Neuronal stem cell (in vitro differentiated cells): ENCODE data around the gene ASIC1.

Experiments used
- DNase-seq: peaks from one replicate; pipeline ENCODE4 v3.0.0-alpha.2; 2013; ENCODE audit warnings: low spot score
- H2AFZ ChIP-seq: one replicate; pipeline ENCODE4 v1.6.1; 2013; ENCODE audit warnings: mild to moderate bottlenecking, low read length, inconsistent platforms
- H2AK5ac ChIP-seq: 2 replicates; pipeline ENCODE4 v1.6.1; 2013; ENCODE audit warnings: low read depth, mild to moderate bottlenecking, inconsistent platforms, low read length, moderate library complexity, mixed read lengths
- H2BK120ac ChIP-seq: 2 replicates; pipeline ENCODE4 v1.6.1; 2013; ENCODE audit warnings: low read depth, mild to moderate bottlenecking, inconsistent platforms, low read length, moderate library complexity, mixed read lengths
- H2BK12ac ChIP-seq: one replicate; pipeline ENCODE4 v1.6.1; 2013; ENCODE audit warnings: low read length, inconsistent platforms
- H2BK15ac ChIP-seq: 2 replicates; pipeline ENCODE4 v1.6.1; 2013; ENCODE audit warnings: mild to moderate bottlenecking, low read length, inconsistent platforms, mixed read lengths
- H2BK5ac ChIP-seq: one replicate; pipeline ENCODE4 v1.6.1; 2013; ENCODE audit warnings: inconsistent platforms, mild to moderate bottlenecking, low read length, moderate library complexity
- H3K14ac ChIP-seq: one replicate; pipeline ENCODE4 v1.6.1; 2013; ENCODE audit warnings: low read length, inconsistent platforms
- H3K18ac ChIP-seq: 2 replicates; pipeline ENCODE4 v1.6.1; 2013; ENCODE audit warnings: low read length, inconsistent platforms
- H3K23ac ChIP-seq: 2 replicates; pipeline ENCODE4 v1.6.1; 2013; ENCODE audit warnings: low read depth, mild to moderate bottlenecking, mixed read lengths, low read length, inconsistent platforms; ENCODE audit not compliant: poor library complexity
- H3K27ac ChIP-seq: replicated peaks from 3 replicates; pipeline ENCODE4 v1.5.1; 2013; ENCODE audit warnings: low read length, inconsistent platforms
- H3K27me3 ChIP-seq, 3 experiments: 2 replicates each; pipeline ENCODE4 v1.6.1; 2013; ENCODE audit warnings: low read length in 3 of 3, mild to moderate bottlenecking in 2 of 3, inconsistent platforms in 1 of 3, low read depth in 1 of 3, mixed read lengths in 1 of 3, moderate library complexity in 1 of 3; ENCODE audit not compliant: control insufficient read depth in 3 of 3, insufficient read depth in 3 of 3
- H3K36me3 ChIP-seq, 2 donors: replicated peaks in 1 of 2; 2 replicates each; pipeline ENCODE4 v1.6.1; 2013; ENCODE audit warnings: low read length in 2 of 2; ENCODE audit not compliant: control insufficient read depth in 2 of 2, insufficient read depth in 2 of 2
- H3K4ac ChIP-seq: 2 replicates; pipeline ENCODE4 v1.6.1; 2013; ENCODE audit warnings: inconsistent platforms, mild to moderate bottlenecking, low read length, moderate library complexity
- H3K4me1 ChIP-seq, 2 donors: 1 replicate in 1 of 2; 2 replicates in 1 of 2; pipeline ENCODE4 v1.6.1; 2013; ENCODE audit warnings: low read length in 2 of 2, low read depth in 1 of 2; ENCODE audit not compliant: control insufficient read depth in 2 of 2, insufficient read depth in 1 of 2
- H3K4me2 ChIP-seq: one replicate; pipeline ENCODE4 v1.6.1; 2013; ENCODE audit warnings: mild to moderate bottlenecking, low read length, inconsistent platforms; ENCODE audit not compliant: insufficient read depth, poor library complexity, severe bottlenecking
- H3K4me3 ChIP-seq, 2 donors: 2 replicates each; pipeline ENCODE4 v1.5.1; 2013; ENCODE audit warnings: low read length in 2 of 2, mild to moderate bottlenecking in 2 of 2, inconsistent platforms in 1 of 2, moderate library complexity in 1 of 2
- H3K79me1 ChIP-seq: one replicate; pipeline ENCODE4 v1.6.1; 2013; ENCODE audit warnings: low read depth, mild to moderate bottlenecking, inconsistent platforms, low read length, moderate library complexity
- H3K9ac ChIP-seq: one replicate; pipeline ENCODE4 v1.6.1; 2013; ENCODE audit warnings: mild to moderate bottlenecking, low read depth, low read length, inconsistent platforms; ENCODE audit not compliant: poor library complexity
- H3K9me3 ChIP-seq, 2 donors: replicated peaks in 1 of 2; 2 replicates each; pipeline versions ENCODE3 to v1.6.1; 2013; ENCODE audit warnings: low read length in 2 of 2, mild to moderate bottlenecking in 2 of 2, inconsistent platforms in 1 of 2, low read depth in 1 of 2, mixed read lengths in 1 of 2, moderate library complexity in 1 of 2; ENCODE audit not compliant: control insufficient read depth in 2 of 2, insufficient read depth in 1 of 2
- H4K8ac ChIP-seq: one replicate; pipeline ENCODE4 v1.6.1; 2013; ENCODE audit warnings: low read depth, mild to moderate bottlenecking, inconsistent platforms, low read length, moderate library complexity
- H4K91ac ChIP-seq: one replicate; pipeline ENCODE4 v1.6.1; 2013; ENCODE audit warnings: low read length, low read depth, mild to moderate bottlenecking, inconsistent platforms; ENCODE audit not compliant: poor library complexity
- WGBS, 2 donors: extraction: QIAGEN DNeasy Blood & Tissue Kit; methylation state at CpG; one replicate each; pipeline ENCODE4 v1.1.7; 2013; ENCODE audit warnings: missing lambda C conversion rate in 2 of 2, mixed read lengths in 1 of 2; ENCODE audit not compliant: insufficient read length in 2 of 2, insufficient replicate concordance in 1 of 2; ENCODE audit errors: extremely low coverage in 2 of 2; 5-methylcytosine and 5-hydroxymethylcytosine counted together

ASIC1 gene

DNA sequence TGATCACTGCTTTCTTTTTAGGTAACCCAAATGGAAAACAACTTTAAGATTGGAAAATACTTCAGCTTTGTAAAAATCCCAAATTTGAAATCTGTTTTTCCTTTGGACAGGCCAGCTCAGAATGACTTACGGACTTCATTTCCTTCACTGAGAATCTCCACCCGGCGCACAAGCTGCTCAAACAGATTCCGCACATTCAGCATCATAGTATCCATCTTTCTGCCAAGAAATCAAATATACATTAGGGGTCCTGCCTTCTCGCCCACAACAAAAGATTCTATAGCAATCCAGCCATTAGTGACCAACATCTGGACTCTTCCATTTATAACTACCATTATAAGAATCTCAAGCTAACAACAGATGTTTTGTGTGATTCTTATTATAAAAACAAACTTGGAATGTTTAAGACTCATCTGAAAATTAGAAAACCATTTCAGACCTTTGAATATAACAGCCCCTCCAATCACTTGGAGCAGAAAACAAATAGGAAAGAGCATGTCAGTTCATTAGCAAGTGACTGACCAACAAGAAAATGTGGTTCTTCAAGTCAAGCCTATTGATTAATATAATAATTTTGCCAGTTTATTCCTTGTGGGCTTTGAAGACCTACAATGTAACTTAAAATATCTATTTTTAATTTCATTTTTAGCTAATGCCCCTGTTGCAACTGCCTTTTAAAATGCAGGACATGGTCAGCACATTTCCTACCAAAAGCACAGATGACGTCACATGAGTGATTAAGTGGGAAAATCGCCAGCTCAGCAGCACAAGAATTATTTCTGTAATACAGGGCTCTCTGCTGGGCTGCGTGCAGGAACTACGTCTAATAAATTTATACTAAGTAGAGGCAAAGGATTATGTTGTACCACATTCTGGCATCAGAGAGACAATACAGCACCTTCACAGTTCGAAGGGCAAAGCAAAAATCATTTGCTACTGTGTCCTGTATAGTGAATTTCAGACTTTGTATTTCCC is 40.6 kb upstream of the ASIC1 start:
- no peak overlapping the region for H2AFZ ChIP-seq
- DNase-seq = no peak
- no peak overlapping the region for H2BK5ac ChIP-seq
- no peaks in the 10 kb centered on the region for H3K9me3 ChIP-seq
- H4K8ac ChIP-seq = no peak overlapping the region
- no peak overlapping the region for H3K18ac ChIP-seq
- H2BK12ac ChIP-seq = no peak overlapping the region
- H3K9ac ChIP-seq = no peak overlapping the region
- no peak overlapping the region for H3K4me3 ChIP-seq
- no peak overlapping the region for H3K4ac ChIP-seq
- no CpG with 5 or more reads among the region's 10 CpGs for WGBS, 2 donors
- no peak overlapping the region for H3K14ac ChIP-seq
- peaks cover 7 to 72% of the 10 kb centered on the region in 2 donors for H3K36me3 ChIP-seq
- H4K91ac ChIP-seq = no peak overlapping the region
- no peak overlapping the region for H3K4me2 ChIP-seq
- H3K79me1 ChIP-seq = peaks cover 6% of the 10 kb centered on the region
- no peaks in the 10 kb centered on the region for H3K4me1 ChIP-seq
- H3K27ac ChIP-seq = no peak overlapping the region
- H2BK15ac ChIP-seq = no peak overlapping the region
- no peak overlapping the region for H2AK5ac ChIP-seq
- no peak overlapping the region for H2BK120ac ChIP-seq
- no peak overlapping the region for H3K23ac ChIP-seq
- H3K27me3 ChIP-seq = peaks cover 0 to 2% (median 0%) of the 10 kb centered on the region in 3 experiments

DNA sequence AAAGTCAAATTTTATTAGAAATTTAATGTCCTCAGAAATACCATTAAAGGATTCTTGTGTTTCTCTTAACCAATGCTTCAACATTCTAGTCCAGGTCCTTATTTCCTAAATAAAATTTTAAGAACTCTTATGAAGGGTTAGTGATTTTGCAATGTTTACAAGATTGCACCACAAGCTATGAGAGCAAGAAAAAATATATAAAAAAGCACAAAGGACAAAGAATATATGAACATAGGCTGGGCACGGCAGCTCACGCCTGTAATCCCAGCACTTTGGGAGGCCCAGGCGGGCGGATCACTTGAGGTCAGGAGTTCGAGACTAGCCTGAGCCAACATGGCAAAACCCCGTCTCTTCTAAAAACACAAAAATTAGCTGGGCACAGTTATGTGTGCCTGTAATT is 39.8 kb upstream of the ASIC1 start:
- Histone ChIP-seq H3K14ac (no peak overlapping the region), H2BK12ac (no peak overlapping the region), H3K4ac (no peak overlapping the region), H2AFZ (no peak overlapping the region), H3K18ac (no peak overlapping the region), H2BK15ac (no peak overlapping the region), H3K27ac (no peak overlapping the region), H4K8ac (no peak overlapping the region), H3K79me1 (peaks cover 6% of the 10 kb centered on the region), H3K23ac (no peak overlapping the region), H2BK120ac (no peak overlapping the region), H2BK5ac (no peak overlapping the region), H3K27me3 (peaks cover 0 to 2% (median 0%) of the 10 kb centered on the region in 3 experiments), H3K4me3 (no peak overlapping the region), H3K9me3 (no peaks in the 10 kb centered on the region), H3K36me3 (peaks cover 7 to 77% of the 10 kb centered on the region in 2 donors), H3K9ac (no peak overlapping the region), H4K91ac (no peak overlapping the region), H3K4me1 (no peaks in the 10 kb centered on the region), H3K4me2 (no peak overlapping the region), H2AK5ac (no peak overlapping the region)
- DNase-seq = no peak
- no CpG with 5 or more reads among the region's 6 CpGs for WGBS, 2 donors

DNA sequence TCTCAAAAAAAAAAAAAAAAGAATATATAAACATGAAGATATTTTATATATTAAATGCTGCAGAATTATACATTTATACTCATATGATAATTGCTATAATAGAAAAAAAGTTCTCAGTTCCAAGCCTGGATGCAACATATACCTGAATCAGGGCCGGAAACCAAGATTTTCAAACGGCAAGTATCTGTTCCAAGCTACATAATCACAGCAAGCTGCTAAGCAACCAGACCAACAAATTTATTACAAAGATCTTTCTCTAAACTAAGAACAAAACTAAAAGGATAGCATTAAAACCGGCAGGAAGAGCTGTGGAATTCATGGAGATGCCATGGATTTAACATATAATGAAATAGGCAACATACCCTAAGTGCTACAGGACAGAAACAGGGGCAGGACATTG is 39.2 kb upstream of the ASIC1 start:
- Histone ChIP-seq H2BK12ac (no peak overlapping the region), H3K79me1 (peaks cover 6% of the 10 kb centered on the region), H3K27me3 (peaks cover 0 to 2% (median 0%) of the 10 kb centered on the region in 3 experiments), H3K9ac (no peak overlapping the region), H2AFZ (no peak overlapping the region), H3K4me2 (no peak overlapping the region), H3K9me3 (no peaks in the 10 kb centered on the region), H2BK15ac (no peak overlapping the region), H3K4me3 (no peak overlapping the region), H2BK120ac (no peak overlapping the region), H2AK5ac (no peak overlapping the region), H4K91ac (no peak overlapping the region), H3K4me1 (no peaks in the 10 kb centered on the region), H2BK5ac (no peak overlapping the region), H3K4ac (no peak overlapping the region), H3K18ac (no peak overlapping the region), H3K23ac (no peak overlapping the region), H3K36me3 (peaks cover 7 to 80% of the 10 kb centered on the region in 2 donors), H3K27ac (no peak overlapping the region), H4K8ac (no peak overlapping the region), H3K14ac (no peak overlapping the region)
- no CpG with 5 or more reads among the region's 3 CpGs for WGBS, 2 donors
- DNase-seq = no peak

DNA sequence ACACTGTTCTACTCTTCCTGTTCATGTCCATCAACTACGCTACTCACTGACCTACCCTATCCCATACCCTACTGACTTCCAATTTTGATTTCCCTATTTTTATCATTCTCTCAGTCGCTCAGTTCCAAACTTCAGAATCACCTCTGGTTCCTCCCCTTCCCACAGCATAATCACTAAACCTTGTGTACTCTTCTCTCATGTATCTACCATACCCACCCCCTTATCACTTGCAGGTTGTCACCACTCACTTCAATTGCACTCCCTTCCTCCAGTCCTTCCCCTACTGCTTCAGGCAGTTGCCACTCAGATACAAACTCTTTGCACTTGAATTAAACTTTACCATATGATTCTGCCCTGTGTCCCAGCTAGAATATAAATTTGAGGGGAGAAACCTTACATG is 38.4 kb upstream of the ASIC1 start:
- H4K91ac ChIP-seq = no peak overlapping the region
- no peak overlapping the region for H2AK5ac ChIP-seq
- H3K79me1 ChIP-seq = peaks cover 6% of the 10 kb centered on the region
- no peak overlapping the region for H3K18ac ChIP-seq
- H3K23ac ChIP-seq = no peak overlapping the region
- no peak overlapping the region for H2BK120ac ChIP-seq
- no peak overlapping the region for H3K4me3 ChIP-seq
- WGBS, 2 donors = no CpG with 5 or more reads among the region's 2 CpGs
- no peaks in the 10 kb centered on the region for H3K9me3 ChIP-seq
- H3K4me1 ChIP-seq = no peaks in the 10 kb centered on the region
- no peak overlapping the region for H3K4me2 ChIP-seq
- H2BK12ac ChIP-seq = no peak overlapping the region
- no peak overlapping the region for H3K14ac ChIP-seq
- peaks cover 4 to 76% of the 10 kb centered on the region in 2 donors for H3K36me3 ChIP-seq
- no peaks in the 10 kb centered on the region for H3K27me3 ChIP-seq
- DNase-seq = no peak
- H2BK15ac ChIP-seq = no peak overlapping the region
- H3K27ac ChIP-seq = no peak overlapping the region
- no peak overlapping the region for H2AFZ ChIP-seq
- H3K9ac ChIP-seq = no peak overlapping the region
- no peak overlapping the region for H3K4ac ChIP-seq
- H4K8ac ChIP-seq = no peak overlapping the region
- H2BK5ac ChIP-seq = no peak overlapping the region
